NT2/D1 (cell line): Measurements from ENCODE around the gene TEAD3.
"Not testable (repeated sequence)": the region's sequence is repeated elsewhere in the genome, so short reads cannot be mapped to it uniquely, and the experiment has no call there.

Source experiments
- YY1 ChIP-seq: IDR thresholded peaks from 2 replicates; pipeline ENCODE4 v1.6.1; 2011; ENCODE audit not compliant: insufficient read length, insufficient read depth
- ZNF274 ChIP-seq: IDR thresholded peaks from 2 replicates; pipeline ENCODE4 v1.6.1; 2011; ENCODE audit warnings: mild to moderate bottlenecking, low read depth, low read length

DNA sequence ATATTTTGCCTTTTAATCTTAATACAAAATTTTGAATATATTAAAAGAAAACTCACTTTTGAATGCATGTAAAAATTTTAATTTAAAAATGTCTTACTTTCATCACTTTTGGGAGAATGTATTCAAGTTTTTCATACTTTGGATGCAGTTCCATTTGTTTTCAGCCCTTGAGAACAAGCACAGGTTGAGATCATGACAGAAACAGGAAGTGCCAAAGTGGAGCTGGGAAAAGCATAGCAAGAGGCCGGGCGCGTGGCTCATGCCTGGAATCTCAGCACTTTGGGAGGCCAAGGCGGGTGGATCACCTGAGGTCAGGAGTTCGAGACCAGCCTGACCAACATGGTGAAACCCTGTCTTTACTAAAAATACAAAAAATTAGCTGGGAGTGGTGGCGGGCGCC is 21.1 kb upstream of the TEAD3 start:
- not testable (repeated sequence) for TF ChIP-seq ZNF274, YY1
